Transverse colon (tissue), 4 donors: ENCODE measurements around the gene PUM2. TPM values are rescaled to one million over a fixed set of nuclear protein-coding genes. Genes with fewer than 3 reads are reported as not detected.

ENCODE experiments used
- DNase-seq: peaks from one replicate; pipeline ENCODE4 v3.0.0-alpha.2; 2019
- H3K27ac ChIP-seq, 4 donors: fragments of 200-600 bp; sonication (generic); 2 replicates each; pipeline ENCODE4 v1.5.1; 2016 to 2018; ENCODE audit warnings: inconsistent platforms in 4 of 4
- H3K27me3 ChIP-seq: fragments of 200-600 bp; sonication (generic); 2 replicates; pipeline ENCODE4 v1.5.1; 2017; ENCODE audit warnings: inconsistent platforms
- H3K36me3 ChIP-seq, 4 donors: fragments of 200-600 bp; sonication (generic); 2 replicates each; pipeline ENCODE4 v1.5.1; 2017 to 2019; ENCODE audit warnings: inconsistent platforms in 4 of 4
- H3K4me1 ChIP-seq, 4 donors: fragments of 200-600 bp; sonication (generic); 2 replicates each; pipeline ENCODE4 v1.5.1; 2017 to 2020; ENCODE audit warnings: inconsistent platforms in 4 of 4
- H3K4me3 ChIP-seq, 4 donors: fragments of 200-600 bp; sonication (generic); 1 replicate in 1 of 4; 2 replicates in 3 of 4; pipeline versions ENCODE4 v1.5.1 to v1.6.1; 2017 to 2019; ENCODE audit warnings: inconsistent platforms in 4 of 4
- H3K9me3 ChIP-seq, 2 donors: fragments of 200-600 bp; sonication (generic); 2 replicates each; pipeline ENCODE4 v1.5.1; 2017 to 2019; ENCODE audit warnings: inconsistent platforms in 2 of 2
- CTCF ChIP-seq, 5 experiments: fragments of 200-600 bp in 3 of 5; fragments of 450-650 bp in 2 of 5; sonication (generic) in 3 of 5; IDR thresholded peaks; 1 replicate in 2 of 5; 2 replicates in 3 of 5; pipeline ENCODE4 v1.5.1; 2016 to 2017; ENCODE audit warnings: antibody characterized with exemption in 5 of 5, inconsistent platforms in 3 of 5, mild to moderate bottlenecking in 2 of 5, moderate library complexity in 1 of 5
- EP300 ChIP-seq: sonication (generic); formaldehyde crosslinking; IDR thresholded peaks from one replicate; pipeline ENCODE4 v1.6.1; 2017; ENCODE audit warnings: antibody characterized with exemption, low read depth
- POLR2A ChIP-seq: fragments of 450-650 bp; IDR thresholded peaks from one replicate; pipeline ENCODE4 v1.6.1; 2016; ENCODE audit warnings: antibody characterized with exemption, mild to moderate bottlenecking, moderate library complexity
- POLR2AphosphoS5 ChIP-seq, 3 donors: sonication (generic); formaldehyde crosslinking; IDR thresholded peaks; one replicate each; pipeline ENCODE4 v1.6.1; 2016; ENCODE audit warnings: antibody characterized with exemption in 3 of 3
- WGBS, 2 donors: methylation state at CpG; one replicate each; pipeline ENCODE4 v1.1.5; 2018; ENCODE audit warnings: low coverage in 1 of 2; 5-methylcytosine and 5-hydroxymethylcytosine counted together
- in situ Hi-C, 4 donors: fragments of 200-750 bp; cut with MboI; loops; one replicate each; pipeline versions ENCODE4 v1.15.0 to v1.15.1; 2017; ENCODE audit warnings: low sequenced_read_pairs in 3 of 4, low pct_ligation_motif_present in 1 of 4, low pct_unique_long_range_greater_than_20kb in 1 of 4
- intact Hi-C: fragments of 100-400 bp; cut with DNase I; formaldehyde crosslinking; loops from one replicate; pipeline ENCODE4 v1.15.1; 2023; ENCODE audit warnings: low total_unique reads
- total RNA-seq, 4 donors: library from RNA; depleted of rRNA; stranded (reverse); fragments of >200 nt; gene quantifications; one replicate each; pipeline ENCODE4 v1.1.0, GENCODE V29; 2016

The PUM2 gene
- total RNA-seq, 4 donors from 2014 or later, result 62.5 to 92.7 (median 70.5) TPM

- H3K27me3 ChIP-seq, result no peaks in the 10 kb centered on the region
- H3K4me1 ChIP-seq, result peaks cover 6 to 73% (median 19%) of the 10 kb centered on the region in 4 donors
- H3K27ac ChIP-seq, result no peak overlapping the region
- no peaks in the 10 kb centered on the region for H3K36me3 ChIP-seq
- in situ Hi-C loops, result no loop called here
- no peak overlapping the region for H3K4me3 ChIP-seq
- H3K9me3 ChIP-seq, result no peaks in the 10 kb centered on the region
- DNase-seq, result no peak
- no peak for TF ChIP-seq POLR2AphosphoS5 (IDR thresholded peaks at IDR 0.05)
- no peak for TF ChIP-seq EP300
- TF ChIP-seq CTCF (IDR thresholded peaks at IDR 0.05), result no peak
- no peak for TF ChIP-seq POLR2A
- 75 to 80% methylated on average over 3 to 4 of the region's 4 CpGs for WGBS, 2 donors
- intact Hi-C loops, result no loop called here
These were observed 16.9 kb downstream of the PUM2 start for GRCh38 chr2:20333738-20334137.

GRCh38 chr2:20330192-20330591 lies 20.5 kb downstream of the PUM2 start:
- 85 to 89% methylated on average over 3 of the region's 3 CpGs for WGBS, 2 donors
- Histone ChIP-seq H3K27ac (no peak overlapping the region), H3K4me3 (no peak overlapping the region), H3K4me1 (peaks cover 17 to 73% (median 32%) of the 10 kb centered on the region in 4 donors), H3K36me3 (peaks cover 0 to 6% (median 1%) of the 10 kb centered on the region in 4 donors), H3K9me3 (no peaks in the 10 kb centered on the region), H3K27me3 (no peaks in the 10 kb centered on the region)
- no peak for DNase-seq
- in situ Hi-C loops (no loop called here), intact Hi-C loops (no loop called here)
- no peak for TF ChIP-seq EP300

GRCh38 chr2:20327370-20327769 lies 23.3 kb downstream of the PUM2 start:
- intact Hi-C loops (no loop called here), in situ Hi-C loops (no loop called here)
- Histone ChIP-seq H3K27me3 (no peaks in the 10 kb centered on the region), H3K27ac (peak overlapping the region; percentile 24 to 52 (median 38)), H3K4me3 (no peak overlapping the region), H3K9me3 (no peaks in the 10 kb centered on the region), H3K36me3 (peaks cover 0 to 20% (median 5%) of the 10 kb centered on the region in 4 donors), H3K4me1 (peaks cover 17 to 54% (median 28%) of the 10 kb centered on the region in 4 donors)
- TF ChIP-seq POLR2A (no peak), POLR2AphosphoS5 (IDR thresholded peaks at IDR 0.05) (no peak), EP300 (no peak), CTCF (IDR thresholded peaks at IDR 0.05) (no peak)
- WGBS, 2 donors, result 21 to 25% methylated on average over 1 of the region's 1 CpG
- DNase-seq, result no peak

- intact Hi-C loops (no loop called here), in situ Hi-C loops (no loop called here)
- no peaks in the 10 kb centered on the region for H3K27me3 ChIP-seq
- 37 to 44% methylated on average over 3 to 4 of the region's 4 CpGs for WGBS, 2 donors
- H3K4me3 ChIP-seq, result no peak overlapping the region
- DNase-seq, result peak; percentile 55
- peaks cover 0 to 30% (median 11%) of the 10 kb centered on the region in 4 donors for H3K36me3 ChIP-seq
- TF ChIP-seq CTCF (IDR thresholded peaks at IDR 0.05), result peak; percentile 43 to 68 (median 66)
- TF ChIP-seq POLR2A, result no peak
- no peaks in the 10 kb centered on the region for H3K9me3 ChIP-seq
- H3K27ac ChIP-seq, result peak overlapping the region in 3 of 4 donors; percentile 2 to 28 (median 5)
- H3K4me1 ChIP-seq, result peaks cover 17 to 54% (median 28%) of the 10 kb centered on the region in 4 donors
These were observed 24.4 kb downstream of the PUM2 start for GRCh38 chr2:20326163-20326780.
